K562 (cell line): ENCODE data around the gene SLC25A21. TPM values are rescaled to one million over a fixed set of nuclear protein-coding genes. Genes with fewer than 3 reads are reported as not detected.

Source experiments
- ATF7 ChIP-seq: fragments of 450-650 bp; IDR thresholded peaks from 2 replicates; pipeline ENCODE4 v1.7.1; 2014; ENCODE audit warnings: mild to moderate bottlenecking, moderate library complexity
- CBFA2T2 ChIP-seq: fragments of 450-650 bp; conservative IDR thresholded peaks from 2 replicates; pipeline ENCODE4 v1.6.1; 2017; ENCODE audit warnings: mild to moderate bottlenecking
- ESRRB ChIP-seq: fragments of 250-450 bp; sonication (Bioruptor Pico); IDR thresholded peaks from 2 replicates; pipeline ENCODE4 v1.5.0; 2020; ENCODE audit warnings: mild to moderate bottlenecking, moderate library complexity, borderline replicate concordance
- HMGN3 ChIP-seq: IDR thresholded peaks from 2 replicates; pipeline ENCODE4 v1.6.1; 2011; ENCODE audit warnings: borderline replicate concordance, low read depth, mild to moderate bottlenecking, mixed read lengths, low read length; ENCODE audit not compliant: insufficient read length; ENCODE audit errors: extremely low read depth
- LEF1 ChIP-seq: fragments of 450-650 bp; IDR thresholded peaks from 2 replicates; pipeline ENCODE4 v1.6.1; 2016; ENCODE audit warnings: mild to moderate bottlenecking
- MIER1 ChIP-seq: fragments of 450-650 bp; IDR thresholded peaks from 2 replicates; pipeline ENCODE4 v1.6.1; 2016; ENCODE audit warnings: antibody characterized with exemption, mild to moderate bottlenecking, low read depth
- NBN ChIP-seq: fragments of 450-650 bp; IDR thresholded peaks from 2 replicates; pipeline ENCODE4 v1.6.1; 2016; ENCODE audit warnings: low read depth, mild to moderate bottlenecking
- NCOA6 ChIP-seq: fragments of 450-650 bp; IDR thresholded peaks from 2 replicates; pipeline ENCODE4 v1.6.1; 2017; ENCODE audit warnings: mild to moderate bottlenecking
- PKNOX1 ChIP-seq: fragments of 450-650 bp; IDR thresholded peaks from 2 replicates; pipeline ENCODE4 v1.6.1; 2016
- ZNF395 ChIP-seq: fragments of 200-800 bp; sonication (Bioruptor generic); IDR thresholded peaks from 2 replicates; pipeline ENCODE4 v1.6.1; 2017; ENCODE audit warnings: missing genetic modification characterization, missing compliant biosample characterization
- ZNF407 ChIP-seq: fragments of 450-650 bp; IDR thresholded peaks from 2 replicates; pipeline ENCODE4 v1.6.1; 2016; ENCODE audit warnings: low read depth
- polyA plus RNA-seq, 8 experiments: library from polyadenylated mRNA; depleted of rRNA in 4 of 8; stranded (reverse) in 5 of 8; unstranded in 3 of 8; fragments of >200 nt; fragmentation: Nextera tagmentation in 2 of 8; fragmentation: Illumina TruSeq in 1 of 8; extraction: Ambion mirVana in 2 of 8; extraction: Trizol in 1 of 8; gene quantifications; 2 replicates each; pipeline versions ENCODE4 v1.2.1 to v1.2.3, GENCODE V29; 2011 to 2014; ENCODE audit warnings: inconsistent platforms in 1 of 8, missing spikeins in 1 of 8
- total RNA-seq, 7 experiments: library from RNA; depleted of rRNA in 6 of 7; stranded (reverse); fragments of >200 nt in 6 of 7; fragmentation: Illumina TruSeq in 2 of 7; extraction: Trizol in 2 of 7; gene quantifications; 2 replicates each; pipeline versions ENCODE4 v1.2.1 to v1.2.3, GENCODE V29; 2011 to 2021; ENCODE audit warnings: low replicate concordance in 1 of 7
- TF ChIP-seq, protein P1 (sequence below): sonication (generic); formaldehyde crosslinking; IDR thresholded peaks from 2 replicates; pipeline ENCODE4 v1.8.0; 2023; ENCODE audit warnings: mild to moderate bottlenecking, missing genetic modification reagents
- TF ChIP-seq, protein P2 (sequence below): sonication (generic); IDR thresholded peaks from 2 replicates; pipeline ENCODE4 v1.6.1; 2016

The SLC25A21 gene
- total and polyA plus RNA-seq, 9 of the 15 experiments (the other 6 are each of a cell fraction or from before 2014, with no cell fraction given) = 15.2 to 46.7 (median 28.7) TPM

DNA sequence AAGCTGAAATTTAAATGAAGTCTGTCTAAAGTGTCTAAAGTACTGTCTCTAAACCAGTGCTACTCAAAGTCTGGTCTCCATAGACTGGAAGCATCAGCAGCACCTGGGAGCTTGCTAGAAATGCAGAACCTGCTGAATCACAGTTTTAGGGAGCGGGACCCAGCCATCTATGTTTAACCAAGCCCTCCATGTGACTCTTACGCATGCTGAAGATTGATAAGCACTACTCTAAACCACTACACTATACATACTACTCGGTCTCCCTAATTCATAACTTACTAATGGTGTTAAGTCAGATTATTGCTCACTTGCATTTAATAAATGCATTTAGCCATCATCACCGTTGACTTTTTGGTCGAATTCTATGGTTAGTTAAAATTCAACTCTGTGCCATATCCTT is 88.8 kb downstream of the SLC25A21 start (continued):
- TF ChIP-seq ZNF407 (no peak), NBN (0 out of 2 replicates have a peak, but pooled peaks have one; percentile 43), HMGN3 (no peak), MIER1 (no peak), NCOA6 (no peak), CBFA2T2 (peak; percentile 68), ESRRB (CRISPR knock-in tag) (no peak), ZNF395 (CRISPR knock-in tag) (no peak), PKNOX1 (peak; percentile 20; the same call in 1 of the 2 replicates), LEF1 (0 out of 2 replicates have a peak, but pooled peaks have one; percentile 26), ATF7 (no peak)
- TF ChIP-seq, protein P1, sequence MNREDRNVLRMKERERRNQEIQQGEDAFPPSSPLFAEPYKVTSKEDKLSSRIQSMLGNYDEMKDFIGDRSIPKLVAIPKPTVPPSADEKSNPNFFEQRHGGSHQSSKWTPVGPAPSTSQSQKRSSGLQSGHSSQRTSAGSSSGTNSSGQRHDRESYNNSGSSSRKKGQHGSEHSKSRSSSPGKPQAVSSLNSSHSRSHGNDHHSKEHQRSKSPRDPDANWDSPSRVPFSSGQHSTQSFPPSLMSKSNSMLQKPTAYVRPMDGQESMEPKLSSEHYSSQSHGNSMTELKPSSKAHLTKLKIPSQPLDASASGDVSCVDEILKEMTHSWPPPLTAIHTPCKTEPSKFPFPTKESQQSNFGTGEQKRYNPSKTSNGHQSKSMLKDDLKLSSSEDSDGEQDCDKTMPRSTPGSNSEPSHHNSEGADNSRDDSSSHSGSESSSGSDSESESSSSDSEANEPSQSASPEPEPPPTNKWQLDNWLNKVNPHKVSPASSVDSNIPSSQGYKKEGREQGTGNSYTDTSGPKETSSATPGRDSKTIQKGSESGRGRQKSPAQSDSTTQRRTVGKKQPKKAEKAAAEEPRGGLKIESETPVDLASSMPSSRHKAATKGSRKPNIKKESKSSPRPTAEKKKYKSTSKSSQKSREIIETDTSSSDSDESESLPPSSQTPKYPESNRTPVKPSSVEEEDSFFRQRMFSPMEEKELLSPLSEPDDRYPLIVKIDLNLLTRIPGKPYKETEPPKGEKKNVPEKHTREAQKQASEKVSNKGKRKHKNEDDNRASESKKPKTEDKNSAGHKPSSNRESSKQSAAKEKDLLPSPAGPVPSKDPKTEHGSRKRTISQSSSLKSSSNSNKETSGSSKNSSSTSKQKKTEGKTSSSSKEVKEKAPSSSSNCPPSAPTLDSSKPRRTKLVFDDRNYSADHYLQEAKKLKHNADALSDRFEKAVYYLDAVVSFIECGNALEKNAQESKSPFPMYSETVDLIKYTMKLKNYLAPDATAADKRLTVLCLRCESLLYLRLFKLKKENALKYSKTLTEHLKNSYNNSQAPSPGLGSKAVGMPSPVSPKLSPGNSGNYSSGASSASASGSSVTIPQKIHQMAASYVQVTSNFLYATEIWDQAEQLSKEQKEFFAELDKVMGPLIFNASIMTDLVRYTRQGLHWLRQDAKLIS (CRISPR knock-in tag) = no peak
- TF ChIP-seq, protein P2, sequence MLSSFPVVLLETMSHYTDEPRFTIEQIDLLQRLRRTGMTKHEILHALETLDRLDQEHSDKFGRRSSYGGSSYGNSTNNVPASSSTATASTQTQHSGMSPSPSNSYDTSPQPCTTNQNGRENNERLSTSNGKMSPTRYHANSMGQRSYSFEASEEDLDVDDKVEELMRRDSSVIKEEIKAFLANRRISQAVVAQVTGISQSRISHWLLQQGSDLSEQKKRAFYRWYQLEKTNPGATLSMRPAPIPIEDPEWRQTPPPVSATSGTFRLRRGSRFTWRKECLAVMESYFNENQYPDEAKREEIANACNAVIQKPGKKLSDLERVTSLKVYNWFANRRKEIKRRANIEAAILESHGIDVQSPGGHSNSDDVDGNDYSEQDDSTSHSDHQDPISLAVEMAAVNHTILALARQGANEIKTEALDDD = peak; percentile 89
